ENCODE results near the gene FBXO42.
"Not testable (repeated sequence)": the region's sequence is repeated elsewhere in the genome, so short reads cannot be mapped to it uniquely, and the experiment has no call there.

Gene FBXO42

GRCh38 chr1:16226490-16227179 lies 125.6 kb downstream of the FBXO42 start:
- no peaks in the 10 kb centered on the region for H3K27me3 ChIP-seq (ENCODE audit: insufficient read depth, low read depth, severe bottlenecking)

GRCh38 chr1:16226129-16226489 lies 126.2 kb downstream of the FBXO42 start:
- Histone ChIP-seq H3K9me3 (ENCODE audit: severe bottlenecking) (no peaks in the 10 kb centered on the region), H3K36me3 (no peaks in the 10 kb centered on the region), H3K27me3 (ENCODE audit: insufficient read depth, low read depth, severe bottlenecking) (no peaks in the 10 kb centered on the region), H3K4me3 (ENCODE audit: low read depth, low read length) (no peak overlapping the region), H3K27ac (no peak overlapping the region)
- TF ChIP-seq CTCF (IDR thresholded peaks at IDR 0.05; ENCODE audit: low read depth, low read length) = no peak
- DNase-seq = no peak

More at GRCh38 chr1:16226490-16227179, 125.6 kb downstream of the FBXO42 start:
- H3K27ac ChIP-seq = no peak overlapping the region
- DNase-seq = no peak
- no peak overlapping the region for H3K4me3 ChIP-seq (ENCODE audit: low read depth, low read length)
- H3K9me3 ChIP-seq (ENCODE audit: severe bottlenecking) = no peaks in the 10 kb centered on the region
- H3K36me3 ChIP-seq = no peaks in the 10 kb centered on the region
- TF ChIP-seq CTCF (IDR thresholded peaks at IDR 0.05; ENCODE audit: low read depth, low read length) = no peak

GRCh38 chr1:16224472-16224871 lies 127.8 kb downstream of the FBXO42 start:
- no peak overlapping the region for H3K4me3 ChIP-seq (ENCODE audit: low read depth, low read length)

GRCh38 chr1:16222716-16223115 lies 129.6 kb downstream of the FBXO42 start:
- H3K4me3 ChIP-seq (ENCODE audit: low read depth, low read length); H3K27ac ChIP-seq; DNase-seq; H3K27me3 ChIP-seq (ENCODE audit: insufficient read depth, low read depth, severe bottlenecking); H3K36me3 ChIP-seq; H3K9me3 ChIP-seq (ENCODE audit: severe bottlenecking): not testable (repeated sequence)

More at GRCh38 chr1:16224472-16224871, 127.8 kb downstream of the FBXO42 start:
- Histone ChIP-seq H3K36me3 (no peaks in the 10 kb centered on the region), H3K27me3 (ENCODE audit: insufficient read depth, low read depth, severe bottlenecking) (no peaks in the 10 kb centered on the region), H3K27ac (no peak overlapping the region), H3K9me3 (ENCODE audit: severe bottlenecking) (no peaks in the 10 kb centered on the region)
- DNase-seq = no peak
- no peak for TF ChIP-seq CTCF (IDR thresholded peaks at IDR 0.05; ENCODE audit: low read depth, low read length)

GRCh38 chr1:16221499-16221898 lies 130.8 kb downstream of the FBXO42 start:
- Histone ChIP-seq H3K4me3 (ENCODE audit: low read depth, low read length) (no peak overlapping the region), H3K27me3 (ENCODE audit: insufficient read depth, low read depth, severe bottlenecking) (no peaks in the 10 kb centered on the region), H3K9me3 (ENCODE audit: severe bottlenecking) (no peaks in the 10 kb centered on the region), H3K36me3 (no peaks in the 10 kb centered on the region), H3K27ac (no peak overlapping the region)
- TF ChIP-seq CTCF (IDR thresholded peaks at IDR 0.05; ENCODE audit: low read depth, low read length) = no peak
- DNase-seq = no peak

- DNase-seq = no peak
- TF ChIP-seq CTCF (IDR thresholded peaks at IDR 0.05; ENCODE audit: low read depth, low read length) = no peak
- Histone ChIP-seq H3K27ac (no peak overlapping the region), H3K27me3 (ENCODE audit: insufficient read depth, low read depth, severe bottlenecking) (no peaks in the 10 kb centered on the region), H3K36me3 (no peaks in the 10 kb centered on the region), H3K4me3 (ENCODE audit: low read depth, low read length) (no peak overlapping the region), H3K9me3 (ENCODE audit: severe bottlenecking) (no peaks in the 10 kb centered on the region)
These were observed 132.2 kb downstream of the FBXO42 start for GRCh38 chr1:16219968-16220500.

Data from WERI-Rb-1 (cell line).